HepG2 (cell line): Measurements from ENCODE around the gene RABGAP1L.
"Not testable (repeated sequence)": the region's sequence is repeated elsewhere in the genome, so short reads cannot be mapped to it uniquely, and the experiment has no call there.

Experiments used
- EZH2 ChIP-seq: conservative IDR thresholded peaks from 2 replicates; pipeline ENCODE4 v1.6.1; 2012; ENCODE audit warnings: mild to moderate bottlenecking, low read depth, low read length, moderate library complexity
- FOSL2 ChIP-seq: sonication (generic); formaldehyde crosslinking; IDR thresholded peaks from 2 replicates; pipeline ENCODE4 v1.4.0; 2020; ENCODE audit warnings: missing genetic modification reagents
- PCBP1 ChIP-seq: fragments of 200-400 bp; formaldehyde crosslinking; IDR thresholded peaks from 2 replicates; pipeline ENCODE4 v1.6.1; 2017; ENCODE audit warnings: mild to moderate bottlenecking, low read depth, low read length, borderline replicate concordance
- ZNF839 ChIP-seq: sonication (generic); formaldehyde crosslinking; IDR thresholded peaks from 2 replicates; pipeline ENCODE4 v1.4.0; 2020; ENCODE audit warnings: missing genetic modification reagents, mild to moderate bottlenecking, borderline replicate concordance
- ZNF878 ChIP-seq: sonication (generic); formaldehyde crosslinking; IDR thresholded peaks from 2 replicates; pipeline ENCODE4 v1.8.1; 2023; ENCODE audit warnings: mild to moderate bottlenecking, missing genetic modification reagents, moderate library complexity

- TF ChIP-seq PCBP1; FOSL2 (CRISPR knock-in tag); ZNF839 (CRISPR knock-in tag); ZNF878 (CRISPR knock-in tag); EZH2: not testable (repeated sequence)
Observed at GRCh38 chr1:174848593-174849560, 689.6 kb downstream of the RABGAP1L start.
